GM12872 (cell line): Measurements from ENCODE around the gene ZNF644.

Experiments used
- TF ChIP-seq, protein P1 (sequence below): IDR thresholded peaks from 3 replicates; pipeline ENCODE4 v1.5.1; 2011; ENCODE audit warnings: low read depth, mild to moderate bottlenecking, low read length, moderate library complexity; ENCODE audit not compliant: insufficient read depth

The ZNF644 gene

DNA sequence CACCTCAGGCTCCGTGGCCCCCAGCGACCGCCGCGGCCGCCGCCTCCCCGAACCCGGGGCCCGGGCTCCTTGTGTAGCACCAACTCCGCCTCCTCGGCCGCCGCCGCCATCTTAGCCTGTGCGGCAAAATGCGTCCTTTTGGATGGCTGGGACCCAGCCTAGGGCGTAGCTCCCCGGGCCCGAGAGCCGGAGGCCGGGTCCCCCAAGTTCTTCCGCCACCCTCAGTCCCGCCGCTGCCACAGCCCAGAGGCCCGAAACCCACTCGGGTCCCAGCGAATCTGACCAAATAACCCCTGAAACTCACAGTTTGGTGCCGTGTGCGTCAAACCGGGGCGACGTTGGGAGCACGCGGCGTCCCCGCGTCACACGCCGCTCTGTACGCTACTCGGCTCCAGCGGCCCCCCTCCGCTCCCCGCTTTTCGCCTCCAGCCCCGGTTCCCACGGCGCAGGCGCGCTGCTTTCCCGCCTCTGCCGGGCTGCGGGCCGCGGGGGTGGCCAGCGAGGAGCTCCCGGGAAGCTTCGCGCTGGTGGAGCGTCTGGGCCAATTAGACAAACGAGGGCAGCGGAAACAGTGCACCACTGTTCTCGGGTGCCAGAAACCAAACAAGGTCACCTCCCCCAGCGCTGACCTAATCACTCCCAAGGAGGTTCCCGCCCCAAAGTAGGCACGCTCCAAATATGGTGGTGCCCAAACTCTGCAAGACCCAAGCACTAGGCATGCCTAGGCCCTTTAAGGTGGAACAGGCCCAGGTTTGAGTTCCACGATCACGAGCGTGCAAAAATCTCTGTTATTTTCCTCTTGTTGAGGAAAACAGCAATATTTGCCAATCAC is at the start of gene ZNF644:
Gene ZNF644, minus strand, starts transcription at position 350 of the 832 bp plus-strand sequence. CDS start 39,682 bp downstream, outside the sequence.
- TF ChIP-seq, protein P1, sequence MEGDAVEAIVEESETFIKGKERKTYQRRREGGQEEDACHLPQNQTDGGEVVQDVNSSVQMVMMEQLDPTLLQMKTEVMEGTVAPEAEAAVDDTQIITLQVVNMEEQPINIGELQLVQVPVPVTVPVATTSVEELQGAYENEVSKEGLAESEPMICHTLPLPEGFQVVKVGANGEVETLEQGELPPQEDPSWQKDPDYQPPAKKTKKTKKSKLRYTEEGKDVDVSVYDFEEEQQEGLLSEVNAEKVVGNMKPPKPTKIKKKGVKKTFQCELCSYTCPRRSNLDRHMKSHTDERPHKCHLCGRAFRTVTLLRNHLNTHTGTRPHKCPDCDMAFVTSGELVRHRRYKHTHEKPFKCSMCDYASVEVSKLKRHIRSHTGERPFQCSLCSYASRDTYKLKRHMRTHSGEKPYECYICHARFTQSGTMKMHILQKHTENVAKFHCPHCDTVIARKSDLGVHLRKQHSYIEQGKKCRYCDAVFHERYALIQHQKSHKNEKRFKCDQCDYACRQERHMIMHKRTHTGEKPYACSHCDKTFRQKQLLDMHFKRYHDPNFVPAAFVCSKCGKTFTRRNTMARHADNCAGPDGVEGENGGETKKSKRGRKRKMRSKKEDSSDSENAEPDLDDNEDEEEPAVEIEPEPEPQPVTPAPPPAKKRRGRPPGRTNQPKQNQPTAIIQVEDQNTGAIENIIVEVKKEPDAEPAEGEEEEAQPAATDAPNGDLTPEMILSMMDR = no peak

DNA sequence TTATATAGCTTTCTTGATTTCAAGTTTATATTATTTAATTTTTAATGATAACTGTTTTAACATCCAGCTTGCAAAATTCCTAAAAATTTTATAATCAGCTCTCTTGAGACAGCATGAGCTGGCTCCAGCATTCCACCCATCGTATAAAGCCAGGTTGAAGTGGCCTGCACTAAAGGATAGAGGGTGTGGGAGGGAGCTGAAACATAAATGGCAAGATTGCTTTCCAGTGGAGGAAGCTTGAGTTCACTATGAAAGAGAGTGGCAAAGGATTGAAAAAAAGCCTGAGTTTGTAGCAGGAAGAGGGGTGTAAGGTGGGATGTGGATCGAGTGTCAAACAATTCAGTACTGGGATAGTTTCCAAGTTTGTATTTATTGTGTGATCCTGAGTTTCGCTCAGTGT is 48.5 kb upstream of the ZNF644 start:
- TF ChIP-seq, protein P1 = no peak

DNA sequence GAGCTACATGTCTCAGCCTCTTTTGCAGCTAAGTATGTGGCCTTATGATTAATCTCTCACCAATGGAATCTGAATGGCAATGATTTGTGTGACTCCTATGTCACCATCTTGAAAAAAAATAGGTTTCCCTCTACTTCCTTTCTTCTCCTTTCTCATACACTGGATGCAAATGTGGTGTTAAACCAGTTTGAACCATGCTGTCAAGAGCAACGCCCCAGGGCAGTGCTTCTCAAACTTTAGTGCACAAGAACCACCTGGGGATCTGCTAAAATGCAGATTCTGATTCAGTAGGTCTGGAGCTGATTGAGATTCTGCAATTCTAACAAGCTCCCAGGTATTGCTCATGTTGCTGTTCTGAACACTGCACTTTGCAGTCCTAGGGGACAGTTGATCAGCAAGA is 44.7 kb upstream of the ZNF644 start:
- TF ChIP-seq, protein P1 = no peak

DNA sequence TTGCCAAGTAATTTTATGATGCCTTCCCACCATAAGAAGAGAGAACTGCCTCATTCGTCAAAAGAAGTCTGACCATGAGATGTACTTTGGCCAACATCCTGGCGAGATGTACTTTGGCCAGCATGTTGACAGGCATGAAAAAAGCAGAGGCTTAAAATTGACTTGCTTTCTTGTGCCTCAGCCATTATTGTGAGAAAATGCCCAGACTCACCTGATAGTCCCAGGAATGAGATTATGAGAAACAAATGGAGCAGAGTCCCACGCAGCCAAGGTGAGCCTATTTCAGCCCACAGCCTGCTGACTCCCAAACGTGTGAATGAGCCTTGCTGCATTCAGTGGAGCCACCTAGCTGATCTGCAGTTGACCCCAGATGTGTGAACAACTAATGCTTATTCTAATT is 43.5 kb upstream of the ZNF644 start:
- TF ChIP-seq, protein P1 = no peak

DNA sequence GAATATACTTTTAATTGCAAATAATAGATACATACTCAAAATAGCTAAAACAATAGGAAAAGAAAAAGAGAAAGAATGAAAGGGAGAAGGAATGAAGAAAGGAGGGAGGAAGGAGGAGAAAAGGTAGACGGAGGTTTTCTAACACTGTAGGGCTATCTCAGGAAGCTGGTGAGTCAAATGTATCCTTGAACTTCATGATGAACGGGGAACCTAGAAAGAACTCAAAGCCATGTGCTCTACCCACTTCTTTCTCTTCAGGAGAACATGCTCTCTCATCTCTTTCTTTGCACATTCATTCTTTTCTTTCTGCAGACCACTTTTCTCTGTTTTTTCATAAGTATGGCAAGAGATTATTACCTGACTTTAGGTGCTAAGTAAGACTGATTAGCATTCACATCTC is 37.3 kb upstream of the ZNF644 start:
- TF ChIP-seq, protein P1 = no peak

DNA sequence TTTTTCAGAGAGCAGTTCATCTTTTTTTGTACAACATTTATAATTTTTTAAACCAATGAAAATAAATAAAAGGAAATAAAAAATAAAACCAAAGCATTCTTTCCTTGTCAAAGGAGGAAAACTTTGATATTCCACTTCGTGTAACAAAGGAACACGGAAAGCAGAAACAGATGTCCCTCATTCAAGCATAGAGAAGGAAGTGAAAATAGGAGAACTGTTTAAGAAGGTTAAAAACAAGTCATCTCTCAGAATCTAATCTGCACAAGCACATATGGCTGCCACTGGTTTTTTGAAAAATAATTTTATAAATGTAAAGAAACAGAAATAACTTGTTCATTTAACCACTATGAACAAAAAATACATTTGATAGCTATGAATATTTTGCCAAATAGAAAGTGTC is 35.9 kb upstream of the ZNF644 start:
- TF ChIP-seq, protein P1 = no peak

DNA sequence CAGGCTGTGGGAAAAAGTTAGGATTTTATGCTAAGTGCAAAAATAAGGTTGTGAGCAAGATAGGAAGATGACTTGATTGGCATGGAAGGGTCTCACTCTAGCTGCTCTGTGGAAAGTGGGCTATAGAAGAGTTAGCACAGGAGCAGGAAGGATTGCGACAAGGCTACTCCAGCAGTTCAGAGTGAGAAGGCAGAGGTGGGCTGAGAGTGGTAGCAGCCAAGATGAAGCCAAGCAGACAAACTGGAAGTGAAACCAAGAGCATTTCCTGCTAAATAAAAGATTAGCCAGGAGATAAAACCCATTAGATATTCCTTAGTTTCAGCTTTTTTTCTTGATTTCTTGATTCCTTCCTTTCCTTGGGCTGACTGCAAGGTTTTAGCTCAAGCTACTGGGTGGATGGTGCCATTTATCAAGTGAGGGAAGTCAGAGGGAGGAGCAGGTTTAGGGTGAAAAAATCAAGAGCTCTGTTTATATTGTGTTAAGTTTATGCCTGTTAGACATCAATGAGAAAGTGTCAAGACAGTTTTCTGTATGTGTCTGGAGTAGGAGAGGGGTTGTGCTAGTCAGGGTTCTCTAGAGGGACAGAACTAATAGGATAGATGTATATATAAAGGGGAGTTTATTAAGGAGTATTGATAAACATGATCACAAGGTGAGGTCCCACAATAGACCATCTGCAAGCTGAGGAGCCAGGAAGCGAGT is 33.1 kb upstream of the ZNF644 start:
- TF ChIP-seq, protein P1 = no peak
